Stimulated activated CD8-positive, alpha-beta memory T cell treated with anti-CD3 and anti-CD28 coated beads, Interleukin-12 subunit alpha, Interleukin-12 subunit beta, amount 100 ng/mL, for 4 hours (primary cell): ENCODE results near the gene CLMN.
"Not testable (repeated sequence)": the region's sequence is repeated elsewhere in the genome, so short reads cannot be mapped to it uniquely, and the experiment has no call there.

Experiments
- DNase-seq: peaks from one replicate; pipeline ENCODE4 v3.0.0-alpha.2; 2020; ENCODE audit warnings: low read depth

Gene CLMN

DNA sequence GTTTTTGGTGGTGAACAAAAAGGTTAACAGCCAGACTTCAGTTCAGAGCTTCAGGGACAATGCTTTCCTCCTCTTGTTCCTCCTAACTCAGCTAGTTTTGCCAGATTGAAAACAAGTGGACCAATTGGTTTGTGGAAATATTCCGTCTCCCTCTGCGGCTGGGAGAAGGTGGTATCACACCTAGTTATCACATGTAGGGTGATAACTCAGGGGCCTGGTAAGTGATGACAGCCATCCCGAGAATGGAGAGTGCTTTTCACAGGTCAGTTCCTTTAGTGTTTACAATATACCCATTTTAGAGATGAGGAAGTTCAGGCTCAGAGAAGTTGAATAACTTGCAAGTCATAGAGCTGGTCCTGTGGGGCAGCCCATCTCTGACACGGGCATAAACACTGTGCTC lies 101.7 kb downstream of the CLMN start:
- DNase-seq, result no peak

DNA sequence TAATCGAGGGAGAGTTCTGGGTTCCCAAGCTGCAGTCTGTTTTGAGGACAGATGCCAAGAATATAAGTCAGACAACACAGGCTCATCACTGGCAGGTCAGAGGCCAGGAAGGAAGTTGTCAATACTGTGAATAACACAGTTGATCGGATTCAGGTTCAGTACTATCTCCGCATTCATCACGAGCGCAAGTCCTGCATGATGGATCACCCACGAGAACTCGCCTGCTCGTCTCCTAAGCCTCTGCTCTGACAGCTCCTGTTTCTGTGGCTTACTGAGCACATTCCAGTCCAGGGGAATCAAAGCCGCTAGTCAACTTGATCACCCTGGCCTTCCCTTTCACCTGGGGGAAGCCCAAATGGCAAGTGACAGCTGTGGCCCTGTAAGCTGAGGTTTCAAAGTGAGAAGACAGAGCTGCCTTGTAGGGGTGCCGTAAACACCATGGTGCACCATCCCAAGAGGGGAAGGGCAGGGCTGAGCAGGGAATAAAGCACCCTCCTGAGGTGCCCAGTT lies 102.3 kb downstream of the CLMN start:
- DNase-seq, result no peak

DNA sequence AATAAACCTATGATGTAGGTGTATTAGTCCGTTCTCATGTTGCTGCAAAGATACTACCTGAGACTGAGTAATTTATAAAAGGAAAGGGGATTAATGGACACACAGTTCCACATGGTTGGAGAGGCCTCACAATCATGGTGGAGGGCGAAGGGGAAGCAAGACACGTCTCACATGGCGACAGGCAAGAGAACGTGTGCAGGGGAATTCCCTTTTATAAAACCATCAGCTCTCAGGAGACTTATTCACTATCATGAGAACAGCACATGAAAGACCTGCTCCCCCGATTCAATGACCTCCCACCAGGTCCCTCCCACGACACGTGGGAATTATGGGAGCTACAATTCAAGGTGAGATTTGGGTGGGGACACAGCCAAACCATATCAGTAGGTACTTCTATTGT lies 103.7 kb downstream of the CLMN start:
- DNase-seq, result no peak

DNA sequence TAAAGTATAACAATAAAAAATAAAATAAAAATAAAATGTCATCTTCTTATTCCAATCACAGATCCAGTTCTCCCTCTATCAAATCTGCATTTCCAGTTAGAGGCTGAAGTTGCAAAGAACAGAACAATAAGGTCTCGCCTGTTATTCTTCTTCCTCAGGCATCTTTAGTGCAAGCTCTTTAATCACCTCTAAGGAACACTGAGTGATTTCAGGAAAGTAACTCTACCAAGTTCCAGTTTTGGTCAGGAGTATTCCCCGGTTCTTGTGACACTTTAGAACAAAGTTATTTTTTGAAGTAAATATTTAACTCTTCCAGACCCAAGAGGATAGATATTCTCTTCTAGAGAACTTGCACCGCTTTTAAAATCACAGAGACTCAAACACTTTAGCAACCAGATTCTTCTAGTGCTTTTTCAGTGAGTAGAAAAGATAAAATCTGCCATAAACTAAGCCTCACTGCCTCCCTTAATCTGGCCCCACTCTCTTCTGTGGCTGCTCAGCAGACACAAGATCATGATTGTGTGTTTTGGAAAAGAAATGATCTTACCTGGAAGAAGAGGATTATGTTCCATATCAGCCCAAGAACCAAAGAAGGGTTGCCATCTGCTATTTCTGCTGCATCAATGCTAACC lies 104.5 kb downstream of the CLMN start:
- no peak for DNase-seq

DNA sequence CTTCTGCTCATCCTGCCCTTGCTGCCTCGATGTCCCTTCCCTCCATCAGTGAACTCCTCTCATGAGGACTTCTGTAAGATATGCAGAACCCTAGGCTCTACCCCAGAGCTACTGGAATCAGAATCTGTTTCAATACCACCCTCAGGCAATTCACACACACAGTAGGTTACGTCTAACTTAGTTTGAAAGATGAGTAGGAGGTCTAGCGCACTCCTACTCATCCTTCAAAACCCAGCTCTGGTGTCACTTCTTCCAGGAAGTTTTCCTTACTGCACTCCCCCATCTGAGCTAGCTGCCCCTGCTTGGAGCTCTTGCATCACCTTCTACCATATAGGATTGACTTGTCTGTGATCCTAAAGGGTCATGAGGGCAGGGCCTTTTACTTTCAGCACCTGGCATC lies 105.9 kb downstream of the CLMN start:
- DNase-seq, result no peak

DNA sequence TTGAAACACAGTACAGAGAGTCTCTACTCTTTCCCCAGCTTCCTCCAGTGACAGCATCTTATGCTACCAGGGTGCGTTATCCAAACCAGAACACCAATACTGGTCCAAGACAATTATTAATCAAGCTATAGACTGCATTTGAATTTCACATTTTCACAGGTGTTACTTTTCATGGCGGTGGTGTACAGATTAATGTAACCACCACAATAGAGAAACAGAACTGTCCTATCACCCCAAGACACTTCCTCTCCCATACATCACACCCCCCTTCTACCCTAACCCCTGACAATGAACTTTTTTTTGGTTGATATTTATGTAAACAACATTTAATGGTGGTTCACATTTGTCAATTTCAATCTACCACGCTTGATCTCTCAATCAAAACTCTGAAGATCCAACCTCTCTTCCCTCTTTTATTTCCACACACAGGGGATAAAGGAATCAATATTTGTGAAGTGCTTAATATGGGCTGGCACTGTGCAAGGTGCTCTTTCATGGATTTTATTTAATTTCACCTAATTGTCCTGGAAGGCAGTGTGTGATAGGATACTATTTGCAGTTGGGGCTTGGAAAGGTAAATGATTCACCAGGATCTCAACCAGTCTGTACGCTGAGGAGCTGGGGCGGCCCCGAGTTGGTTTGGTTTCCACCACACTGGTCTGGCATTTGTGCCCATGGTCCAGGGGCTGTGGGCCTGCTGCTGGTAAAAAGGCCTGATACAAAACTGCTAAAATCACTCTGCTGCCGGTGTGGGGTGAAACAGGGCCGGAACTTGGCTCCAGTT lies 107.8 kb downstream of the CLMN start:
- no peak for DNase-seq

DNA sequence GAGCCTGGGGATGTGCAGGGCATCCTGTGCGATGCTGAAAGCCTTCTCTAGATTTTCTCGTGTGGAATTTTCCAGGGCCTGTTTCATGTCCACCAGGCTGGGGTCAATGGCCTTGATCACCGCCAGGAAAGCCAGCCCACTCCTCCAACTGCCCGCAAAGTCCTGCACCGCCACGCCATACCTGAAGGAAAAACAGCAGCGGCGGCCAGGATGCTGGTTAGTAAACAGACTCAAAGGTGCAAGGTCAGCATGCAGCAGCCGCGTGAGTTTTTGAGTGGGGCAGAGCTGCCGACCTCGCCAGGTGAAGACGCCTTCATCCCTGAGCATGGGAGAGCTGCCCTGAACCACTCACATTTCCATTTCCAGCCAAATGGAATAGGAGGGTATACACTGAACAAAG lies 109.0 kb downstream of the CLMN start:
- DNase-seq, result no peak

DNA sequence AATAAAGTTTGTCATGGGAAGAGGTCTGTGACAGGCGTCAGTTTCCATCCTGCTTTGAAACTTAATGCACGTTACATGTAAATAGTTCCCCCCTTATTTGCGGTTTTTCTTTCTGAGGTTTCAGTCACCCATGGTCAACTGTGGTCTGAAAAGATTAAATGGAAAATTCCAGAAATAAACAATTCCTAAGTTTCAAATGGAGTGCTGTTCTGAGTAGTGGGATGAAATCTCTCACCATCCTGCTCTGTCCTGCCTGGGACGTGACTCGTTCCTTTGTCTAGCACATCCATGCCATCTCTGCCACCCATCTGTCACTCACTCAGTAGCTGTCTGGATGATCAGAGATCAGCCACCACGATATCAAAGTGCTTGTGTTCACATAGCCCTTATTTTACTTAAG lies 111.1 kb downstream of the CLMN start:
- no peak for DNase-seq

DNA sequence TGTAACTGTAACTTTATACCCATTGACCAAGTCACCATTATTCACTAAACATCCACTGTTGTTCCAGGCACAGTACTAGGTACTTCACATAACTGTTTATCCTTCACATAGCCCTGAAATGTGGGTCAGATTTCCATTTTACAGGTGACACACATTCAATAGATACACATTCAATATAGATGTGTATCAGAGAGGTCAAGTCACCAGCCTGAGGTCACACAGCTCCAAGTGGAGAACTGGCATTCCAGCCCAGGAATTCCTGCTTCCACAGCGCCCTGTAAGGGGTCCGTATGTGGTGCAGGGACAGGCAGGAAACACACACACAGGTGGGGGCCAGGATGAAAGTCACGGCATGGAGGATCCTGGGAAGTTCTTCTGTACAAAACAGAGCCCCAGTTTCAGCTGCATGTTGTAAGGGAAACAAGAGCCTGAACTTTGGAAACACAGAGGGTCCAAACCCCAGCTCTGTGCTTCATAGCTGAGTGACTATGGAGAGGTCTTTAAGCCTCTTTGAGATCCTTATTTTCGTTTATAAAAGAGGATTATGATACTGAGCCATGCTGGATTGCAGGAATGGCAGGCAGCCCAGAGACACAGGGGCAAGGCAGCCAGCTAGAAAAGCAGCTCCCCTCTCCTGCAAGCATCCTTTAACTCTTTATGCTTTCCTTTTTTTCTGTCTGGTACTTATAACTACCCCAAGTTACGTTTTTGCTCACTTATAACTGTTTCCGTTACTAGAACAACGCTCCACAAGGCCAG lies 112.1 kb downstream of the CLMN start:
- DNase-seq, result no peak

DNA sequence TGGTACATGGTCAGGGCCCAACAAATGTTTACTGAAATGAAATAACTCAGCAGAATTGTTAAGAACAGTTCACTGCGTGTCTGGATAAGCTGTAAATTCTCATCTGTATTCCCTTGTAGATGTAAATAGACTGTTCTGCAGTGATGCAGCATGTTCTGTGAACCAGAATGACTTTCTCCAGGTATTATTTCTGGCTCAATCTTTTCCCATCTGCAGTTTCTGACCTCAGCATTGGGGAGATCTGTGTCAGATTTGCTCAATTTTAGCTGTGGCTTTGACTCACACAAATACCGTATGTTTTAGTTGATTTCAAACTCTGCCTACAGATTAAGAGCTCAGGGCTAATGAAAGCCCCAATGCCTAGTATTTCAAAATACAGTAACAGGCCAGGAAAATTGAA lies 113.2 kb downstream of the CLMN start:
- no peak for DNase-seq

DNA sequence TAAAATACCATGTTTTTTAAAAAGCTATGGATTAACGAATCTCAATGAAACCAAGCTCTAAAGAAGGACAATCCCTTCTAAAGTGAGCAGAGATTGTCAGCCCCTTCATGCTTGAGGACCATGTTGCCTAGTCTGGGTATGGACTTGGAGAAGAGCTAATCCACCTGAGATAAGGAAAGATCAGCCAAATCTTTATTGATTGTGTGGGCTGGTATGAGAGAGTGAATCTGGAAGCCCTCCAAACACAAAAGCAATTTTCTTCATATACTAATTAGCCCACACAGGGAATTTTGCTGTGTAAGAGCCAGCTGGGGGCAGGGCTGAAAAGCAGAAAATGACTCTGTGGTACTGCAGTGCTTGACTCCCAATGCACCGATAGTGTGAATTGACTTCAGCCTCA lies 115.0 kb downstream of the CLMN start:
- no peak for DNase-seq

DNA sequence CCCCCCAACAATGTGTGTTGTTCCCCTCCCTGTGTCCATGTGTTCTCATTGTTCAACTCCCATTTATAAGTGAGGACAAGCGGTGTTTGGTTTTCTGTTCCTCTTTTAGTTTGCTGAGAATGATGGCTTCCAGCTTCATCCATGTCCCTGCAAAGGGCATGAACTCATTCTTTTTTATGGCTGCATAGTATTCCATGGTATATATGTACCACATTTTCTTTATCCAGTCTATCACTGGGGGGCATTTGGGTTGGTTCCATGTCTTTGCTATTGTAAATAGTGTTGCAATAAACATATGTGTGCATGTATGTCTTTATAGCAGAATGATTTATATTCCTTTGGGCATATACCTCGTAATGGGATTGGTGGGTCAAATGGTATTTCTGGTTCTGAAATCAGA lies 118.0 kb downstream of the CLMN start:
- not testable (repeated sequence) for DNase-seq

DNA sequence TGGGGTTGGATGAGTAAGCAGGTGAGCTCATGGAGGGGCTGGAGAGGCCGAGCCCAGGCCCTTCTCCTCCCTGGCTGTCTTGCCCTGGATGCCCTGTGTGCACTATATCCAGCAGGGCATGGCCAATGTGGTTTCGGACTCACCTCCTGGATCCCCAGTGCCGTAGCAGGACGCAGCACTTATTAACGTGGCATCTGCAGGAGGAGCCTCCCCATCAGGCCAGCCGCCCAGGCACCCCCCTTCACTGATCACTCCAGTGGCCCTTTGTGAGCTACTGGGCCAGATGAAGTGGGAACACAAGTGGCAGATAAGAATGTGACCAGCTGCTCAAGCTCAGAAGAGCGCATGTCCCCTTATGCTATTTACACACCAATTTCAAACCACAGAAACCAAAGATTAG lies 119.3 kb downstream of the CLMN start:
- no peak for DNase-seq

DNA sequence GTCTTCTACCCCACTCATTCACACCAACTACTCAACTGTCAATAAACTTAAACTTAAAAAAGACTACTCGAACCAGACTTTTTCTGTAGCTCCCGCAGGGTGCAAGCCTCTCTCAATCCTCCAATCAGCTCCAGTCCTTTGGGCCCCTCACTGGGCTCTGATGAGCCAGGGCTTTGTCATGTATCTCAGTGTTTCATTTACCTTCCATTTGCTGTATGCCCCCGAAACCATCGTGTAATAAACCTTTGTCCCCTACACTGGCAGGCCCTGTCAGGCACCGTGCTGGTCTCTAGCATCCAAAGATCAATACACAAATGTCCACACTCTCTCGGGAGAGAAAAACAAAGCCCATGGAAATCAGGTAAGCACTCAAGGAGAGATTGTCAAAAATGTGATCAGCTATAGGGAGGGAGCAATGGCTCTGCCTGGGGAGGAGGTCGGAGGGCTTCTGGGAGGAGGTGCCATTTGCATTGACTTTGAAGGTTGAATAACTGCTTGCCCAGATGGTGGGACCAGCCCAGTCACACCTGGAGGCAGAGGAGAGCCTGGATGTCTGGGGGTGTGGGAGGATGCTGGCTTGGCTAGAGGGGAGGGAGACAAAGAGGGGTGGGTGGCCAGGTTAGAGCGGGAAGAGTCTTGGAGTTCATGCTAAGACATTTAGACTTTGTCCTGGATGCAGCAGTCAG lies 120.3 kb downstream of the CLMN start:
- DNase-seq, result no peak

DNA sequence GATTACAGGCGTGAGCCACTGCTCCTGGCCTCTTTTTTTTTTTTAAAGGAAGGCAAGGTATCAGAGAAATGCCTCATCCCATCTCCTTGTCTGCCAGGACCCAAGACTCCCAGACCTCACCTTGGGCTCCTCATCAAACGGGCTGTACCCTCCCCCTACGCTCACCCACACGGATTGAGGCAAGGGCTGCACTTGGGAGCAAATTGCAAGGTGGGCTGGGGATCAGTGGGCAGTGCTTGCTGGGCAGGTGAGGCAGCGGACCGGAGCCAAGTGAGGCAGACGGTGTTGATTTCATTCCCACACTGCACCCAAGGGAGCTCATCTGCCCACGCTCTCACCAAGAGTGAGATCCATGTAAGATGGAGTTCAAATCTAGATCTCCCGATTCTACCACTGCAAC lies 121.4 kb downstream of the CLMN start:
- no peak for DNase-seq

DNA sequence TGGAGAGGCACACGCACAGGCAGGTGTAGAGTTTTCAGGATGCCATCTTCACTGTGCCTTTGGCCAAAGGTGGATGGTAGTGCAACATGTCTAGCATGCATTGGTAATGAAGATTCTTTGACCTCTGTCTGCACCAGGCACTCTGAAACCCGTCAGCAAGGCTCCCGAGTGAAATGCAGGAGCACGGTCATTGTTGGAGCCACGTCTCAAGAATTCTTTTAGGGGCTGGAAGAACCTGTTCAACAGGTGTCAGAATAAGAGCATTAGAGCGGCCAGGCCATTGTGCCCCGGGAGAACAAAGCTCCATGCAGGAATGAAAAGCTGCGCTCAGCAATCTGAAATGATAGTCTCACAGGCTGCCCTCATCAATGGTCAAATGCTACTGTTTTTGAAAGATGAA lies 122.2 kb downstream of the CLMN start:
- no peak for DNase-seq

DNA sequence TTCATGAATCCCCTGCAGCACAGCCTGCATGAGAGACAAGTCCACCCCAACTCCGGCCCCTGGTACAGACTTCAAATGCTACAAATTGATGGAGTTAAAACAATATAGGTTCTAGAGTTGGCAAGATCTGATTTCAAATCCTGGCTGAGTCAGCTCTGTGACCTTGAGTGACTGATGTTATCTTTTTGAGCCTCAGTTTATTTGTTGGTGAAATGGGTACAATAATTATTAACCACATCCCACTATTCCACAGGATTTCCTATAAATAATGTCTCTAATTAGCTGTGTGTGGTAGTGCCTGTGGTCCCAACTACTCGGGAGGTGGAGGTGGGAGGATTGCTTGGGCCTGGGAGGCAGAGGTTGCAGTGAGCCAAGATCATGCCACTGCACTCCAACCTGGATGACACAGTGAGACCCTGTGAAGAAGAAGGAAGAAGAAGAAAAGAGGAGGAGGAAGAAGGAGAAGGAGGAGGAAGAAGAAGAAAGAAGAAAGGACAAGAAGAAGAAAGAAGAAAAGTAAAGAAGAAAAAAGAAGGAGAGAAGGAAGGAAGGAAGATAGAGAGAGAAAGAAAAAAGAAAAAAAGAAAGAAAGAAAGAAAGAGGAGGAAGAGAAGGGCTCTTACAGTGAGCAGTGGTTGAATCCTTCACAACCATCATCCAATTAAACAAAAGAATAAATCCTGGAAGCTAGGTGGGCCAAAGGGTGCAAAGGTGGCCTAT lies 122.7 kb downstream of the CLMN start:
- no peak for DNase-seq

DNA sequence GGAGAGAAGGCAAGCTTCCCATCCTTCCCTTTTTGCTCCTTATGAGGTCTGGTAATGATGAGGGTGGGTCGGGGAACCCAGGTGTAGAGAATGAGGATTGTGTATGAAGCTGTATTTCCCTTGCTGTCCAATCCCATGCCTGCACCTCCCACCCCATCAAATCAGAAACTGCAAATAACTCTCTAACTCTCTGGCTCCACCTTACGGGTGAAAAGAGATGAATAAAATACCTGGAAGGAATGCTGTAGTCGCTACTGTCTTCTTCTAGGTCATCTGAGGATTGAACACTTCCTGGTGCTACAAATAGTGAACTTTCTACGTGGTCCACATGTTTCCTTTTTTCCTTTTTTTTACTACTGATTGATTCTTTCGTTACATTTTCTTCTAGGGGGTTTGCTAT lies 123.4 kb downstream of the CLMN start:
- DNase-seq, result no peak

DNA sequence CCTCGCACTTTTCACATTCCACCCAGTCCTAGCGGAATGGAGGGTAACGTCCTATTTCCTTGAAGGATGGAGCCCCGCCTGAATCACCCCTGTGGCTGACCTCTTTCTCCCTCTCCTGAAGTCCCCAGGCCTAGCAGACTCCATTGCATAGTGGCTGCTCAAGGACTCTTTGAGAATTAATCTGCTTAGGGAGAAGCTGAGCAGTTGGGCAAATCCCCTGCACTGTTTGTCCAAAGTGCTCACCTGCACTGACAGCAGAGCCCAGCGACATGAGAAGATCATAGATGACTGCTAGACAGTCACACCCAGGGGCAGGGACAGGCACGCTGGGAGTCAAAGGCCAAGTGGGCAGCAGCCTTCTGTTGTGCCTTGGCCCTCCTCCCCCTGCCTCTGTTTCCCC lies 124.7 kb downstream of the CLMN start:
- DNase-seq, result no peak

DNA sequence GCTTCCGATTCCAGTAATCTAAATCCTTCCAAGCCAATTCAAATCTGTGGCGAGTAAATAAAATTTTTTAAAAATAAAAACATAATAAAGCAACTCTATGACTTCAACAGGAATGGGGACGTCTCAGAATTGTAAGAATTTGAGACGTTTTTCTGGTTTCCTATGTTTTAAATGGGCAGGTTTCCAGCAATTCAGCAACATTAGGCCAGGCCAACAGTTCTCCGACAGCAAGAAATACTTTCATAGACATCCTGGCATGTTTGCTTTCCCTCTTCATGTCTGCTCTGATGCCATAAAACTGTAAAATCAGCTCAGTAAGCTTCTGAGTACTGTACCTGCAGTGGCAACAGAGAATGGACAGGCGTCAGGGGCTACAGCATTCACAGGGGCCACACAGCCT lies 126.6 kb downstream of the CLMN start:
- no peak for DNase-seq

DNA sequence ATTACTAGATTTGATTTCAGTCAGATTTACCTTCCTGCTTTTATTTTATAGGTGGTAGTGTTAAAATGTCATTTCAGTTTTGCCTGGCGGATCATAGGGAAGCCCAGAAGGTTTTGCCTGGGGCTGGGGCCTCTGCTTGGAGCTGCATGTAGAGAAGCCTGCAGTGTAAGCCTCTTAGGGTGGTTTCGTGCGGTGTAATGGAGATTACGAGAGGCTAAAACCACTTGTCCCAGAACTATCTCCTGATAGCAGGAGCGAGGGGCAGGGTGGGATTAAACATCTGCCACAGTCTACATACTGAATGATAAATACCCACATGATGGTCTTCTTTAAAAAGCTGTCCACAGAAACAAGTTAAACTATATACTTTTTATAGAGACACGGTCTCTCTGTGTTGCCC lies 127.4 kb downstream of the CLMN start:
- DNase-seq, result no peak
